HEK293 (cell line): Measurements from ENCODE around the gene LRP1B.

Experiments
- SP2 ChIP-seq: fragments of 450-650 bp; formaldehyde crosslinking; IDR thresholded peaks from 2 replicates; pipeline ENCODE4 v1.5.1; 2016; ENCODE audit warnings: missing biosample characterization, missing genetic modification characterization
- ZNF174 ChIP-seq: fragments of 450-650 bp; formaldehyde crosslinking; IDR thresholded peaks from 2 replicates; pipeline ENCODE4 v1.5.0; 2017; ENCODE audit warnings: missing biosample characterization, mild to moderate bottlenecking, missing genetic modification characterization
- ZNF335 ChIP-seq: fragments of 450-650 bp; formaldehyde crosslinking; conservative IDR thresholded peaks from 2 replicates; pipeline ENCODE4 v1.5.1; 2016; ENCODE audit warnings: missing biosample characterization, missing genetic modification characterization
- ZNF530 ChIP-seq: fragments of 450-650 bp; formaldehyde crosslinking; IDR thresholded peaks from 2 replicates; pipeline ENCODE4 v1.5.1; 2016; ENCODE audit warnings: low read depth, missing biosample characterization, missing genetic modification characterization
- ZNF776 ChIP-seq: fragments of 450-650 bp; formaldehyde crosslinking; IDR thresholded peaks from 2 replicates; pipeline ENCODE4 v1.5.0; 2017; ENCODE audit warnings: missing biosample characterization, missing genetic modification characterization, borderline replicate concordance
- TF ChIP-seq, protein P1 (sequence below): fragments of 450-650 bp; formaldehyde crosslinking; IDR thresholded peaks from 2 replicates; pipeline ENCODE4 v1.5.1; 2016; ENCODE audit warnings: missing biosample characterization, missing genetic modification characterization, borderline replicate concordance

DNA sequence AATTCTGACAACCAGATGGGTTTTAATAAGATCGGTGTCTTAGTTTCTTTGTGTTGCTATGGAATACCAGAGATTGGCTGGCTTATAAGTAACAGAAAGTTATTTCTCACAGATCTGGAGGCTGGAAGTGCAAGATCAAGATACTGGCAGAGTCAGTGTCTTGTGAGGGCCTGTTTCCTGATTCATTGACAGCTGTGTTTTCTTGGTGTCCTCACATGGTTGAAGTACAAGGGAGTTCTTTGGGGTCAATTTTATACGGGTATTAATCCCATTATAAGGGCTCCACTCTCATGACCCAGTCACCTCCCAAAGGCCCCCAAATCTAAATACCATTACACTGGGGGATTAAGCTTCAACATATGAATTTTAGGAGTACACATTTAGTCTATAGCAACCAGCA is 421.1 kb downstream of the LRP1B start:
- TF ChIP-seq SP2 (tag by site-specific recombination) (no peak), ZNF776 (tag by site-specific recombination) (no peak), ZNF530 (tag by site-specific recombination) (no peak), ZNF174 (tag by site-specific recombination) (no peak), ZNF335 (no peak)
- TF ChIP-seq, protein P1, sequence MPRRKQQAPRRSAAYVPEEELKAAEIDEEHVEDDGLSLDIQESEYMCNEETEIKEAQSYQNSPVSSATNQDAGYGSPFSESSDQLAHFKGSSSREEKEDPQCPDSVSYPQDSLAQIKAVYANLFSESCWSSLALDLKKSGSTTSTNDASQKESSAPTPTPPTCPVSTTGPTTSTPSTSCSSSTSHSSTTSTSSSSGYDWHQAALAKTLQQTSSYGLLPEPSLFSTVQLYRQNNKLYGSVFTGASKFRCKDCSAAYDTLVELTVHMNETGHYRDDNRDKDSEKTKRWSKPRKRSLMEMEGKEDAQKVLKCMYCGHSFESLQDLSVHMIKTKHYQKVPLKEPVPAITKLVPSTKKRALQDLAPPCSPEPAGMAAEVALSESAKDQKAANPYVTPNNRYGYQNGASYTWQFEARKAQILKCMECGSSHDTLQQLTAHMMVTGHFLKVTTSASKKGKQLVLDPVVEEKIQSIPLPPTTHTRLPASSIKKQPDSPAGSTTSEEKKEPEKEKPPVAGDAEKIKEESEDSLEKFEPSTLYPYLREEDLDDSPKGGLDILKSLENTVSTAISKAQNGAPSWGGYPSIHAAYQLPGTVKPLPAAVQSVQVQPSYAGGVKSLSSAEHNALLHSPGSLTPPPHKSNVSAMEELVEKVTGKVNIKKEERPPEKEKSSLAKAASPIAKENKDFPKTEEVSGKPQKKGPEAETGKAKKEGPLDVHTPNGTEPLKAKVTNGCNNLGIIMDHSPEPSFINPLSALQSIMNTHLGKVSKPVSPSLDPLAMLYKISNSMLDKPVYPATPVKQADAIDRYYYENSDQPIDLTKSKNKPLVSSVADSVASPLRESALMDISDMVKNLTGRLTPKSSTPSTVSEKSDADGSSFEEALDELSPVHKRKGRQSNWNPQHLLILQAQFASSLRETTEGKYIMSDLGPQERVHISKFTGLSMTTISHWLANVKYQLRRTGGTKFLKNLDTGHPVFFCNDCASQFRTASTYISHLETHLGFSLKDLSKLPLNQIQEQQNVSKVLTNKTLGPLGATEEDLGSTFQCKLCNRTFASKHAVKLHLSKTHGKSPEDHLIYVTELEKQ (tag by site-specific recombination), result no peak
